Psoas muscle (tissue), 8 donors: ENCODE data around the gene EYS. TPM values are rescaled to one million over a fixed set of nuclear protein-coding genes. Genes with fewer than 3 reads are reported as not detected.

Source experiments
- ATAC-seq, 4 donors: fragments of 200-7000 bp; cut with Tn5 transposase; one replicate each; pipeline ENCODE4 v1.9.1; 2020; ENCODE audit warnings: moderate library complexity in 3 of 4, mild to moderate bottlenecking in 2 of 4
- DNase-seq, 2 donors: peaks; one replicate each; pipeline ENCODE4 v3.0.0-alpha.2; 2020
- H3K27ac ChIP-seq: fragments of 200-600 bp; one replicate; pipeline ENCODE4 v1.8.0; 2022
- H3K27me3 ChIP-seq, 3 donors: fragments of 200-600 bp in 1 of 3; one replicate each; pipeline versions ENCODE4 v1.6.1 to v1.8.0; 2013 to 2022; ENCODE audit warnings: low read length in 2 of 3, mild to moderate bottlenecking in 2 of 3, moderate library complexity in 1 of 3; ENCODE audit not compliant: insufficient read depth in 3 of 3
- H3K36me3 ChIP-seq, 2 donors: fragments of 200-600 bp in 1 of 2; one replicate each; pipeline versions ENCODE4 v1.6.1 to v1.8.0; 2013 to 2022; ENCODE audit warnings: low read depth in 1 of 2, mild to moderate bottlenecking in 1 of 2, moderate library complexity in 1 of 2; ENCODE audit not compliant: insufficient read depth in 1 of 2
- H3K4me1 ChIP-seq: fragments of 200-600 bp; one replicate; pipeline ENCODE4 v1.8.0; 2022
- H3K4me3 ChIP-seq: fragments of 200-600 bp; one replicate; pipeline ENCODE4 v1.8.0; 2022; ENCODE audit warnings: mild to moderate bottlenecking
- H3K9me3 ChIP-seq: fragments of 200-600 bp; one replicate; pipeline ENCODE4 v1.8.0; 2022
- WGBS, 3 donors: extraction: QIAGEN DNeasy Blood & Tissue Kit; methylation state at CpG; one replicate each; pipeline versions ENCODE4 v1.1.6 to v1.1.7; 2013; 5-methylcytosine and 5-hydroxymethylcytosine counted together
- intact Hi-C, 2 donors: fragments of 100-400 bp; cut with DNase I; formaldehyde crosslinking; loops; one replicate each; pipeline versions ENCODE4 v1.11.0 to v1.14.2; 2022
- polyA plus RNA-seq, 3 donors: library from polyadenylated mRNA; stranded (reverse); fragments of 200-250 nt; gene quantifications; one replicate each; pipeline ENCODE4 v1.2.3, GENCODE V29; 2013
- total RNA-seq, 4 donors: library from RNA; stranded (reverse); fragmentation: NEBNext Ultra II Directional in 2 of 4; extraction: Animal tissue kit (Norgen Biotek cat#: 25700) in 2 of 4; gene quantifications; one replicate each; pipeline versions ENCODE4 v1.2.1 to v1.2.4, GENCODE V29; 2021 to 2023
- TF ChIP-seq, protein P1 (sequence below): fragments of 200-600 bp; IDR thresholded peaks from one replicate; pipeline ENCODE4 v1.8.0; 2022; ENCODE audit warnings: antibody characterized with exemption
- donor health status: healthy with polysubstance abuse.
- donor health status: DM: no; HTN: no; CAD: no; lungs with moderate emphysema.
- donor health status: Bipolar disorder and iron deficiency.
- donor health status: healthy.
- donor health status: DM: yes; HTN: yes; CAD: no.
- donor health status: DM: no; HTN: no; CAD: no.
- donor health status: DM: no; HTN: no; CAD: no.
- donor health status: DM: yes; HTN: yes; CAD: no.

EYS gene
- total and polyA plus RNA-seq, 7 donors = under 0.01 TPM; not detected in 6

DNA sequence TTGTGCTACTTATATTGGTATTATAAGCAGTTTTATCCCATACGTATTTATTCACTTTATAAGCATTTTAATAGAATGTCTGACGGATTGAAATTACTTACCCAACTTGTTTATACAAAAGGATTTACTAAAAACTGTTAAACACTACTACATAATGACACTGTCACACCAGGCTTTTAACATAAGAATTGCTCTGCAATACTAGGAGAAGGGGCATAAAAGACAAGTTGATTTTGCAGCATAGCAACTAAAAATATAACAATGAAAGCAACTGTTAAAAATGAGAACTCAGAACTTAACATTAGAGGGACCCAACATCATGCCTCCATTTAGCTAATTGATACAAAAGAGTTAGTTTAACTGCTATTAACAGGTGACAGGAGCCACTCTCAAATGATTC is 1076.1 kb downstream of the EYS start:
- DNase-seq (no peak), ATAC-seq (no peak)
- no peaks in the 10 kb centered on the region for H3K4me1 ChIP-seq
- no peaks in the 10 kb centered on the region for H3K36me3 ChIP-seq
- WGBS, 3 donors = 53 to 61% (median 56%) methylated on average over 2 of the region's 2 CpGs
- no peak overlapping the region for H3K27ac ChIP-seq
- TF ChIP-seq, protein P1, sequence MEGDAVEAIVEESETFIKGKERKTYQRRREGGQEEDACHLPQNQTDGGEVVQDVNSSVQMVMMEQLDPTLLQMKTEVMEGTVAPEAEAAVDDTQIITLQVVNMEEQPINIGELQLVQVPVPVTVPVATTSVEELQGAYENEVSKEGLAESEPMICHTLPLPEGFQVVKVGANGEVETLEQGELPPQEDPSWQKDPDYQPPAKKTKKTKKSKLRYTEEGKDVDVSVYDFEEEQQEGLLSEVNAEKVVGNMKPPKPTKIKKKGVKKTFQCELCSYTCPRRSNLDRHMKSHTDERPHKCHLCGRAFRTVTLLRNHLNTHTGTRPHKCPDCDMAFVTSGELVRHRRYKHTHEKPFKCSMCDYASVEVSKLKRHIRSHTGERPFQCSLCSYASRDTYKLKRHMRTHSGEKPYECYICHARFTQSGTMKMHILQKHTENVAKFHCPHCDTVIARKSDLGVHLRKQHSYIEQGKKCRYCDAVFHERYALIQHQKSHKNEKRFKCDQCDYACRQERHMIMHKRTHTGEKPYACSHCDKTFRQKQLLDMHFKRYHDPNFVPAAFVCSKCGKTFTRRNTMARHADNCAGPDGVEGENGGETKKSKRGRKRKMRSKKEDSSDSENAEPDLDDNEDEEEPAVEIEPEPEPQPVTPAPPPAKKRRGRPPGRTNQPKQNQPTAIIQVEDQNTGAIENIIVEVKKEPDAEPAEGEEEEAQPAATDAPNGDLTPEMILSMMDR = no peak
- H3K27me3 ChIP-seq = no peaks in the 10 kb centered on the region
- intact Hi-C loops = no loop called here
- H3K4me3 ChIP-seq = no peak overlapping the region
- no peaks in the 10 kb centered on the region for H3K9me3 ChIP-seq

DNA sequence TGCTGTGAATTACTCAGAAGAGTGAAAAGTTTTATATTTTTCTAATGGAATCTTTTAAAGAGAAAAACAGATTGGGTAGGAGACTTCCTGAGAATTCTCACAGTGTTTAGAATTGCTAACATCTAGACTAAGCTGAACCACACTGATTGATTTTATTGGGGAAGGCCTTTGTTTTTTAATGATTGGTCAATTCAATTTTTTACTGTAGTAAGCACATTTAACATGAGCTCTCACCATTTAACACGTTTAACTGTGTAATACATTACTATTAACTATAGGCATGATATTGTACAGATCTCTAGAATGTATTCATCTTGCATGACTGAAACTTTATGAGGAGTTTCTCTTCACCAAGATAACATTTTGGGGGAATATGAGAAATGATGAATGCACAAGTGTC is 1084.1 kb downstream of the EYS start:
- H3K4me1 ChIP-seq = no peaks in the 10 kb centered on the region
- DNase-seq (no peak), ATAC-seq (no peak)
- H3K4me3 ChIP-seq = no peak overlapping the region
- H3K27ac ChIP-seq = no peak overlapping the region
- TF ChIP-seq, protein P1 = no peak
- WGBS, 3 donors = 44 to 55% (median 48%) methylated on average over 1 of the region's 1 CpG
- no peaks in the 10 kb centered on the region for H3K9me3 ChIP-seq
- H3K36me3 ChIP-seq = no peaks in the 10 kb centered on the region
- no peaks in the 10 kb centered on the region for H3K27me3 ChIP-seq
- intact Hi-C loops = no loop called here

DNA sequence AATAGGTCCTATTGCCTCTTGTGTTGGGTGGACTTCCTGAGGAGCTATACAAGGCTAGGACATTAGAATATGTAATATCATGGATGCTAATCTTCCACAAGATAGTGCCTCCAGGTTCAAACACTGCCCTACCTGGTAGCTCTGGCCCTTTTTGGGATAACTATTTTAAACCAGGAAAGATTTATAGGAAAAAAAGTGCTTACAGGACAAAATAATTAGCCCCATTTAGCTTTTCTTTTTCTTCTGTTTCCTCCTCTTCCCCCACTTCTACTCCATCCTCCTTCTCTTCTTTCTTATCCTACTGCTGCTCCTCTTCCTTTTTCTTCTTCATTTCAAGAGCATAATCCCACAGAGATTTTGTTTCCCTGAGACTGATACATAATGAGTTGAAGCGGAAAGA is 1104.0 kb downstream of the EYS start:
- no peaks in the 10 kb centered on the region for H3K27me3 ChIP-seq
- ATAC-seq = no peak
- intact Hi-C loops = no loop called here
- H3K36me3 ChIP-seq = no peaks in the 10 kb centered on the region
- no peak overlapping the region for H3K4me3 ChIP-seq
- no peaks in the 10 kb centered on the region for H3K9me3 ChIP-seq
- no peak for DNase-seq
- WGBS, 3 donors = 61 to 73% (median 67%) methylated on average over 1 of the region's 1 CpG
- H3K27ac ChIP-seq = no peak overlapping the region
- no peaks in the 10 kb centered on the region for H3K4me1 ChIP-seq
- TF ChIP-seq, protein P1 = no peak

DNA sequence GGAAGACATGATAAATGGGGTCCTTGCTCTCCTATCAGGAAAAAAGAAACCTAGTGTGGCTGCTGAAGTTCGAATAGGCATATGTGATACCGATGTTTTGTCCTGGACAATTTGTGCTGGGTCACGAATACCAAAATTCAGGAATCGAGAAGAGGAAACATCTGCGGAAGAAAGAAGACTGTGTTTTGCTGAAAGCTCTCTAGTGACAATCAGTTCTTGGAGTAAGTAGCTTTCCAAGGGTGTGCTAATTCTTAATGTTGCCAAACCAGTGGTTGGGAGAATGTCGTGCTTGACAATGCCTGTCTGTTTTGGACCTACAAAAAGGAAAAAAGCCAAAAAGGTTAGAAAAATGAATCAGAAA is 1115.4 kb downstream of the EYS start:
- Histone ChIP-seq H3K4me1 (no peaks in the 10 kb centered on the region), H3K9me3 (no peaks in the 10 kb centered on the region), H3K27ac (no peak overlapping the region), H3K27me3 (no peaks in the 10 kb centered on the region), H3K4me3 (no peak overlapping the region), H3K36me3 (no peaks in the 10 kb centered on the region)
- WGBS, 3 donors = 56 to 73% (median 56%) methylated on average over 6 of the region's 6 CpGs
- intact Hi-C loops = no loop called here
- TF ChIP-seq, protein P1 = no peak
- no peak for DNase-seq
- no peak for ATAC-seq

DNA sequence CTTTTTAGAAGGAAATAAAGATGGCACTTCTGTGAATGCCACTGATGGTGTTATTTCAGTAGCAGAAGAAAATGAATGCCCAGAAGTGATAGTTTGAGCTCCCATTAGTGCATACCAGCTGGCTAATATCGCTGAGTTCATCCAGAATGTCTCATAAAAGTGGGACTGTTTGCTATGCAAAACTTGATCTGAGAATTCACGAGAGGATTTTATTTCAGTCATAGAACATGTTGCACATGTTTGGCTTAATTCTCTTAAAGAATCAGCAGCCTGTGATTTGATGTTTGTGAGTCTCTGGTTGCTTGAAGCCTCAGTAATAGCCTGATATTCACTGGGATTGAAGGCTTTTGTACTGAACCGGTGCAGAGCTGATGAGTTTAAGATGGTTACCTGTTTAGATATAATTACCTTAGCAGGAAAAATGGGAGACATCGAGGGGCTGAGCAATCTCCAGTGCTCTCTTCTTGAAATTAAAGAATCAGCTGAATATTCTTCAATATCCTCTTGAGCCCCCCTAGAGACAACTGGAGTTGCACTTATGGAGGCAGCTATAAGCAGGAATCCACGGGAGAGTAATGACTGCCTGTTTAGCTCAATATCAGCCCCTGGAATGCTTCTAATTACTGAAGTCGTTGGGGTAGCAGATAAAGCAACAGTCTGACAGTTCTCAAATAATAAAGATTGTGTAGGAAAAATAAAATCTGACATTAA is 1115.9 kb downstream of the EYS start:
- TF ChIP-seq, protein P1 = no peak
- H3K4me1 ChIP-seq = no peaks in the 10 kb centered on the region
- no peaks in the 10 kb centered on the region for H3K36me3 ChIP-seq
- WGBS, 3 donors = 32 to 35% (median 33%) methylated on average over 6 of the region's 6 CpGs
- DNase-seq = no peak
- intact Hi-C loops = no loop called here
- H3K27ac ChIP-seq = no peak overlapping the region
- no peaks in the 10 kb centered on the region for H3K27me3 ChIP-seq
- H3K4me3 ChIP-seq = no peak overlapping the region
- no peaks in the 10 kb centered on the region for H3K9me3 ChIP-seq
- ATAC-seq = no peak
